Aorta (tissue), 5 donors: ENCODE data around the gene RGS19. TPM values are rescaled to one million over a fixed set of nuclear protein-coding genes. Genes with fewer than 3 reads are reported as not detected.
A peak's percentile ranks its signal among the peaks of the same experiment; 100 is the strongest.

Experiments used
- ATAC-seq: fragments of 200-7000 bp; cut with Tn5 transposase; one replicate; pipeline ENCODE4 v1.9.1; 2022; ENCODE audit warnings: moderate library complexity; ENCODE audit not compliant: low FRiP score
- DNase-seq, 2 donors: peaks; one replicate each; pipeline ENCODE4 v3.0.0-alpha.2; 2020
- H3K27ac ChIP-seq, 2 donors: one replicate each; pipeline ENCODE4 v1.5.1; 2013; ENCODE audit warnings: low read length in 2 of 2, mild to moderate bottlenecking in 2 of 2, moderate library complexity in 2 of 2, control low read depth in 1 of 2, inconsistent platforms in 1 of 2, low read depth in 1 of 2
- H3K27me3 ChIP-seq, 2 donors: one replicate each; pipeline ENCODE4 v1.6.1; 2013; ENCODE audit warnings: control low read depth in 1 of 2, low read length in 1 of 2, mild to moderate bottlenecking in 1 of 2, moderate library complexity in 1 of 2; ENCODE audit not compliant: insufficient read depth in 2 of 2, control insufficient read depth in 1 of 2
- H3K36me3 ChIP-seq, 2 donors: one replicate each; pipeline ENCODE4 v1.6.1; 2013; ENCODE audit warnings: control low read depth in 1 of 2, low read length in 1 of 2, mild to moderate bottlenecking in 1 of 2; ENCODE audit not compliant: insufficient read depth in 2 of 2, control insufficient read depth in 1 of 2
- H3K4me1 ChIP-seq, 2 donors: one replicate each; pipeline ENCODE4 v1.6.1; 2013; ENCODE audit warnings: low read length in 2 of 2, control low read depth in 1 of 2, mild to moderate bottlenecking in 1 of 2, moderate library complexity in 1 of 2; ENCODE audit not compliant: insufficient read depth in 2 of 2, control insufficient read depth in 1 of 2
- H3K4me3 ChIP-seq, 2 donors: one replicate each; pipeline ENCODE4 v1.5.1; 2013; ENCODE audit warnings: low read length in 2 of 2, control low read depth in 1 of 2, mild to moderate bottlenecking in 1 of 2
- H3K9me3 ChIP-seq: one replicate; pipeline ENCODE4 v1.6.1; 2013; ENCODE audit warnings: mild to moderate bottlenecking, low read length; ENCODE audit not compliant: control insufficient read depth
- WGBS, 2 donors: extraction: QIAGEN DNeasy Blood & Tissue Kit; methylation state at CpG; one replicate each; pipeline ENCODE4 v1.1.7; 2013; 5-methylcytosine and 5-hydroxymethylcytosine counted together
- intact Hi-C, 2 donors: fragments of 100-400 bp; cut with DNase I; formaldehyde crosslinking; loops; one replicate each; pipeline versions ENCODE4 v1.14.2 to v1.15.0; 2022
- polyA plus RNA-seq, 2 donors: library from polyadenylated mRNA; stranded (reverse); fragments of 200-250 nt; gene quantifications; one replicate each; pipeline ENCODE4 v1.2.3, GENCODE V29; 2013
- total RNA-seq, 2 donors: library from RNA; stranded (reverse); fragmentation: NEBNext Ultra II Directional; extraction: Animal tissue kit (Norgen Biotek cat#: 25700); gene quantifications; one replicate each; pipeline ENCODE4 v1.2.1, GENCODE V29; 2021
- donor health status: healthy with polysubstance abuse.
- donor health status: Bipolar disorder and iron deficiency.
- donor health status: DM: no; HTN: no; CAD: no.
- donor health status: DM: no; HTN: no; CAD: no.
- donor health status: DM: yes; HTN: yes; CAD: no.

Gene RGS19
- total and polyA plus RNA-seq, 4 donors: 10.8 to 23.8 (median 19.6) TPM

DNA sequence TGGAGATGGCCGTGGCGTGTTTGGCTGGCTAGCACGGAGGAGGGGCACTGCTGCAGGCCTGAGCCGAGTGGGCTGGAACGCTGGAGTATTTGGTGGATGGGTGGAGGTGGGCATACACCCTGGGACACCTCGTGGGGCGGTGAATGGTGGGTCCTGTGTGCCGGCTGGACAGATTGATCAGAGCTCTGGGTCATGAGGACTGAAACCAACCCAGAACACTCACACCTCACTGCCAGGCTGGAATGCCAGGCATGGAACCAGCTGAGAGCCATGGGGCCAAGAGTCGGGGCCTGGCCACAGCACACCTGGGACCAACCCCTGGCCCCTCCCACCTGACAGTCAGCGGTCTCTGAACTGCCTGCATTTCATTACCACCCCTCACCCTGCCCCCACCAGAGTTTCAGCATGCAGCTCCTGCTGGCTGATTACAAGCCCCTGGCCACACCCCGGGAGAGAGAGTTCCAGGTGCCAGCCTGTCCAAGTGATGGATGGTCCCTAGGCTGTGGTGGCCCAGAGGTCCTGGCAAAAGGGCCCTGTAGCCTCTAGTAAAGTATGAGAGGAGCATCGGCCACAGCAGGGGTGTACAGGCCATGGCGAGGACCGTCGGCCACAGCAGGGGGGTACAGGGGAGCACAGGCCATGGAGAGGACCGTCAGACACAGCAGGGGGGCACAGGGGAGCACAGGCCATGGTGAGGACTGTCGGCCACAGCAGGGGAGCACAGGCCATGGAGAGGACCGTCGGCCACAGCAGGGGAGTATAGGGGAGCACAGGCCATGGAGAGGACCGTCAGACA is 24.8 kb upstream of the RGS19 start:
- DNase-seq (peak; percentile 26 to 61), ATAC-seq (no peak)
- Histone ChIP-seq H3K9me3 (no peaks in the 10 kb centered on the region), H3K36me3 (no peaks in the 10 kb centered on the region), H3K27me3 (no peaks in the 10 kb centered on the region), H3K4me1 (no peaks in the 10 kb centered on the region), H3K27ac (no peak overlapping the region), H3K4me3 (no peak overlapping the region)
- intact Hi-C loops: no loop called here
- 60 to 65% methylated on average over 20 of the region's 20 CpGs for WGBS, 2 donors

DNA sequence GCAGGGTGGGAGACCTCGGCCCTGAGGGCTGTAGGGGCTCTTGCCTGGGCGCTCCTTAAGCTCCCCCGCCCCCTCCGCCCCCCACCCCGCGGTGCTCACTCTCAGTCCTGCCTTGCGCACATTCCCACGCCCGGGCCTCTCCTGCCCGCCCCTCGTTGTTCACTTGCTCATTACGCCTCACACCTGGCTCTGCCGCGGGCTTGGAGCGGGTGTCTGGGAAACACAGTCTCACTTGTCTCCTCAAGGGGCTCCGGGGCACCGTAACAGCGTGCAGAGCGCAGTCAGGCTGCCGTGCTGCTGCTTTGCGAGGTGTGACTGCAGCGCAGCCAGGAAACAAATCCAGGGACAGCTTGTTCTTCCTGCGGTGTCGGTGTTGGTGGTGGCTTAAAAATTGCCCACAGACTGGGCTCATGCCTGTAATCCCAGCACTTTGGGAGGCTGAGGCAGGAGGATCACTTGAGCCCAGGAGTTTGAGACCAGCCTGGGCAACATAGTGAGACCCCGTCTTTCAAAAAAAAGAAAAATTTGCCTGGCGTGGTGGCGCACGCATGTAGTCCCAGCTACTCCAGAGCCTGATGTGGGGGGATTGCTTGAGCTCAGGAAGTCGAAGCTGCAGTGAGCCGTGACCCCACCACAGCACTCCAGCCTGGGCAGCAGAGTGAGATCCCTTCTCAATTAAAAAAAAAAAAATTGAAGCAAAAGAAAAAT is 23.5 kb upstream of the RGS19 start:
- Histone ChIP-seq H3K9me3 (no peaks in the 10 kb centered on the region), H3K4me3 (no peak overlapping the region), H3K27me3 (no peaks in the 10 kb centered on the region), H3K27ac (no peak overlapping the region), H3K36me3 (no peaks in the 10 kb centered on the region), H3K4me1 (no peaks in the 10 kb centered on the region)
- DNase-seq (peak; percentile 35 to 51), ATAC-seq (no peak)
- intact Hi-C loops: no loop called here
- 19 to 23% methylated on average over 26 to 30 of the region's 30 CpGs for WGBS, 2 donors

- Histone ChIP-seq H3K27ac (no peak overlapping the region), H3K9me3 (no peaks in the 10 kb centered on the region), H3K27me3 (no peaks in the 10 kb centered on the region), H3K4me3 (no peak overlapping the region), H3K36me3 (no peaks in the 10 kb centered on the region), H3K4me1 (no peaks in the 10 kb centered on the region)
- WGBS, 2 donors: 10% methylated on average over 38 to 64 of the region's 64 CpGs
- ATAC-seq (peak; percentile 54), DNase-seq (peak; percentile 56 to 80)
- intact Hi-C loops: no loop called here
These were observed 22.7 kb upstream of the RGS19 start for GRCh38 chr20:64101731-64102621.

DNA sequence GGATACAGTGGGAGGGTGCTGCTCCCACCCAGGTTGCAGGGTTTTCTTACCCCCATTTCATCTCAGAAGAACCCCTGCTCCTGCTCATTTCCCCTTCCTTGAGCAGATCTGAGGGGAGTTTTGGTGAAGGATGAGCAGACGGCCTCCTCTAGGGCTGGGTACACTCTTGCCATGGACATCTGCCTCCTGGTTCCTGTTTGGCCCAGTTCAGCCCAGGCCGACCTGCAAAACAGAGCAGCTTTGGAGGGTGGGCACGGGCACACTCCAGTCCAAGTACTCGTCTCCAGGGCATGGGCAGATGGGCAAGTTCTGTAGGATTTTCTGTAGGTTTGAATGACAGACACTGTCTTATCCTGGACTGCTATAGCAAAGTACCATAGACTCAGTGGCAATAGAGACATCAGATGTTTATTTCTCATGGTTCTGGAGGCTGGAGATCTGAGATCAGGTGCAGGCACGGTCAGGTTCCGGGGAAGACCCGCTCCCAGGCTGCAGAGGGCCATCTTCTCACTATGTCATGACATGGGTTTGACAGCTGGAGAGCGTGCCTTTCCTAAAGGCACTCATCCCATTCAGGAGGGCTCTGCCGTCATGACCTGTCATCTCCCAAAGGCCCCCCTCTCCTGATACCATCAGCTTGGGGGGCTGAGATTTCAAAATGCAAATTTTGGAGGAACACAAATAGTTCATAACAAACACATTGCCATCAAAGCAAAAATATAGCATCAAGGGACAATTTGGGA is 21.8 kb upstream of the RGS19 start:
- DNase-seq (peak; percentile 13 to 23), ATAC-seq (no peak)
- intact Hi-C loops: no loop called here
- no peaks in the 10 kb centered on the region for H3K9me3 ChIP-seq
- 93 to 99% methylated on average over 9 of the region's 9 CpGs for WGBS, 2 donors
- no peaks in the 10 kb centered on the region for H3K36me3 ChIP-seq
- H3K4me1 ChIP-seq: no peaks in the 10 kb centered on the region
- H3K27me3 ChIP-seq: no peaks in the 10 kb centered on the region
- no peak overlapping the region for H3K27ac ChIP-seq
- no peak overlapping the region for H3K4me3 ChIP-seq

DNA sequence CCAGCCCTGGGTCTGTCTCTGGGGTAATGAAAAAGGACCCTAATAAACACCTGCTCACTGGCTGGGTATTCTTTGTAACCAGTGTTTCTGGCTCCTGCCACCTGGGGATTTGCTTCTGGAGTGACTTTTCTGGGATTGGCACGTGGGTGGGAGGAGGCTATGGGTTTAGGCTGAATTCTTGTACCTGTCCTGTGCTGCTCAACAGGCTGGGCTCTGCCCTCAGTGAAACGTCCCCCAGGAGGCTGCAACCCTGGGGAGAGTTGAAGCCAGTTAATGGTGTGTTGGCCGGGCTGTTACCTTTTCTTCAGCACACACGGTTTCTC is 21.2 kb upstream of the RGS19 start:
- Histone ChIP-seq H3K4me1 (no peaks in the 10 kb centered on the region), H3K27ac (no peak overlapping the region), H3K4me3 (no peak overlapping the region), H3K27me3 (no peaks in the 10 kb centered on the region), H3K36me3 (no peaks in the 10 kb centered on the region), H3K9me3 (no peaks in the 10 kb centered on the region)
- no peak for DNase-seq
- no peak for ATAC-seq
- intact Hi-C loops: no loop called here
- 86 to 96% methylated on average over 4 of the region's 4 CpGs for whole genome bisulfite sequencing, 2 donors

DNA sequence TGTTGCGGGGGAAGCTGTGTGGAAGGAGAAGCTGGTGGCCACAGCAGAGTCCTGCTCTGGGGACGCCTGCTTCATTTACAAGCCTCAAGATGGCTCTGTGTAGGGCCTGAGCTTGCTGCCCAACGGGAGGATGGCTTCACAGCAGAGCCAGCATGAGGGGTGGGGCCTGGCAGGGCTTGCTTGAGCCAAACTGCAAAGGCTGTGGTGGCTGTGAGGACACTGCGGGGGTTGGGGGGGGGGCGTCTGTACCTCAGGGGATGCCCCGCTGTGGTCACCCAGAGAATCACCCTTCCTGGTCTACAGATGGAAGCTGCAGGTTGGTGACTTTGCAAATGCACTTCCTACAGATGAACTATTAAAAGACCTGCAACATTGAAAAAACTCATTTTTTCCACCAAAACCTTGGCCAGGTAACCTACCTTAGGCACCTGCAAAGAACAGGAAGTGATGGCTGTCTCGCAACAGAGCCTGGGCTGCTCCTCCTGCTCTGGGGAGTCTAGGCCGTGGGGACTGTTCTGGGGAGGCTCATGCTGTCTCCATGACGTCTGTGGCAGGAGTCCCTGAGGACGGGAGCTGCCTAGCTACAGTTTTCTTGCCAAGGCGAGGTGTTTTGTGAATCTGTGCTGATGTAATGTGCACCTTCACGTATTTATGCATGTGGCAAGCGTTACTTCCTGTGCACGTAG is 20.7 kb upstream of the RGS19 start:
- Histone ChIP-seq H3K36me3 (no peaks in the 10 kb centered on the region), H3K4me1 (no peaks in the 10 kb centered on the region), H3K9me3 (no peaks in the 10 kb centered on the region), H3K4me3 (no peak overlapping the region), H3K27me3 (no peaks in the 10 kb centered on the region), H3K27ac (no peak overlapping the region)
- DNase-seq (no peak), ATAC-seq (no peak)
- WGBS, 2 donors: 90% methylated on average over 12 to 14 of the region's 14 CpGs
- intact Hi-C loops: no loop called here

GRCh38 chr20:64099086-64099786 is 19.9 kb upstream of the RGS19 start:
- no peaks in the 10 kb centered on the region for H3K36me3 ChIP-seq
- no peaks in the 10 kb centered on the region for H3K4me1 ChIP-seq
- no peak for DNase-seq
- H3K9me3 ChIP-seq: no peaks in the 10 kb centered on the region
- H3K27ac ChIP-seq: no peak overlapping the region
- ATAC-seq: no peak
- no peak overlapping the region for H3K4me3 ChIP-seq
- H3K27me3 ChIP-seq: no peaks in the 10 kb centered on the region
- intact Hi-C loops: no loop called here
- WGBS, 2 donors: 87 to 90% methylated on average over 21 of the region's 21 CpGs
